GM12865 (cell line): ENCODE data around the gene XXYLT1.

Experiments
- DNase-seq: peaks from one replicate; pipeline ENCODE4 v3.0.0; 2010; ENCODE audit warnings: low read depth
- H3K4me3 ChIP-seq: 2 replicates; pipeline ENCODE4 v1.5.1; 2011; ENCODE audit warnings: mild to moderate bottlenecking, low read depth, low read length, control low read depth
- TF ChIP-seq, protein P1 (sequence below): IDR thresholded peaks from 2 replicates; pipeline ENCODE4 v1.5.1; 2011; ENCODE audit warnings: low read length, control low read depth, low read depth, inconsistent platforms; ENCODE audit not compliant: insufficient read depth; ENCODE audit errors: missing control alignments

Gene XXYLT1

DNA sequence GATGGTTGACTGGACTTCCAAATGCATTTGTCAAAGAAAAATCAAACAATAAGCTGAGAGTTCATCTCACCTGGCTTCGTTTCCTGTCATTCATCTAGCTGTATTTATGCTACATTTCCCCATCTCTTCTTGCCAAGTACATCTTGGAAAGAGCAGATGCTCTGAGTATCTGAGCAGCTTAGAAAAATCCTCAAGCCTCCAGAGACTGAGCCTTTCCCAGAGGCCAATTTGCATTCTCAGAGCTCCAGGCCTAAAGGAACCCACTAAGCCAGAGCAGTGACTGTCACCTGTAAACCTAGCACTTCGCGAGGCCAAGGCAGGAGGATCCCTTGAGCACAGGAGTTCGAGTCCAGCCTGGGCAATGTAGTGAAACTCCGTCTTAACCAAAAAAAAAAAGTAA is 100.5 kb downstream of the XXYLT1 start:
- H3K4me3 ChIP-seq, result no peak overlapping the region
- TF ChIP-seq, protein P1, sequence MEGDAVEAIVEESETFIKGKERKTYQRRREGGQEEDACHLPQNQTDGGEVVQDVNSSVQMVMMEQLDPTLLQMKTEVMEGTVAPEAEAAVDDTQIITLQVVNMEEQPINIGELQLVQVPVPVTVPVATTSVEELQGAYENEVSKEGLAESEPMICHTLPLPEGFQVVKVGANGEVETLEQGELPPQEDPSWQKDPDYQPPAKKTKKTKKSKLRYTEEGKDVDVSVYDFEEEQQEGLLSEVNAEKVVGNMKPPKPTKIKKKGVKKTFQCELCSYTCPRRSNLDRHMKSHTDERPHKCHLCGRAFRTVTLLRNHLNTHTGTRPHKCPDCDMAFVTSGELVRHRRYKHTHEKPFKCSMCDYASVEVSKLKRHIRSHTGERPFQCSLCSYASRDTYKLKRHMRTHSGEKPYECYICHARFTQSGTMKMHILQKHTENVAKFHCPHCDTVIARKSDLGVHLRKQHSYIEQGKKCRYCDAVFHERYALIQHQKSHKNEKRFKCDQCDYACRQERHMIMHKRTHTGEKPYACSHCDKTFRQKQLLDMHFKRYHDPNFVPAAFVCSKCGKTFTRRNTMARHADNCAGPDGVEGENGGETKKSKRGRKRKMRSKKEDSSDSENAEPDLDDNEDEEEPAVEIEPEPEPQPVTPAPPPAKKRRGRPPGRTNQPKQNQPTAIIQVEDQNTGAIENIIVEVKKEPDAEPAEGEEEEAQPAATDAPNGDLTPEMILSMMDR, result no peak
- DNase-seq, result no peak

DNA sequence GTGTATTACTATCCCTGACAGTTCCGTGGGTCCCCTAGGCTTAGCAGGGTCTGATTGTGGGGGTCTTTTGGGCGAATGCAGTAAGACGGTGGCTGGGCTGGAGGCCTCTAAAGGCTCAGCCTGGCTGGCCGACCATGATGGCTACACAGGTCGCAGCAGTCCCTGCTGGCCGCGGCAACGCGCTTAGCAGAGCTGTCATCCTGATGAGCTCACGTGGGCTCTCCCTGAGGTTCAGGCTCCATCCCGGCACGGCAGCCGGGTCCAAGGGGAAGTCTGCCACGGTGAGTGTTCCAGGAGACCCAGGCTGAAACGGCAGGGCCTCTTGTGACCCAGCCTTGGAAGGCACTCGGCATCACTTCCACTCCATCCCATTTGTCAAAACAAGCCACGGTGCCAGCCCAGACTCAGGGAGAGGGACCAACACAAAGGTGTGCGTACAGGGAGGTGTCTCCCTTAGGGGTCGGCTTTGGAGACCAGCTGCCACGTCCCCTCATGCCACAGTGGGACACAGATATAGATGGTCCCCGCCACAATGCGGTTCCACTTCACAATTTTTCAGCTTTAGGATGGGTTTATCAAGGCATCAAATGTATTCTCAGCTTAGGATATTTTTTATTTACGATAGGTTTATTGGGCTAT is 101.8 kb downstream of the XXYLT1 start:
- no peak overlapping the region for H3K4me3 ChIP-seq
- DNase-seq, result no peak
- TF ChIP-seq, protein P1, result no peak

DNA sequence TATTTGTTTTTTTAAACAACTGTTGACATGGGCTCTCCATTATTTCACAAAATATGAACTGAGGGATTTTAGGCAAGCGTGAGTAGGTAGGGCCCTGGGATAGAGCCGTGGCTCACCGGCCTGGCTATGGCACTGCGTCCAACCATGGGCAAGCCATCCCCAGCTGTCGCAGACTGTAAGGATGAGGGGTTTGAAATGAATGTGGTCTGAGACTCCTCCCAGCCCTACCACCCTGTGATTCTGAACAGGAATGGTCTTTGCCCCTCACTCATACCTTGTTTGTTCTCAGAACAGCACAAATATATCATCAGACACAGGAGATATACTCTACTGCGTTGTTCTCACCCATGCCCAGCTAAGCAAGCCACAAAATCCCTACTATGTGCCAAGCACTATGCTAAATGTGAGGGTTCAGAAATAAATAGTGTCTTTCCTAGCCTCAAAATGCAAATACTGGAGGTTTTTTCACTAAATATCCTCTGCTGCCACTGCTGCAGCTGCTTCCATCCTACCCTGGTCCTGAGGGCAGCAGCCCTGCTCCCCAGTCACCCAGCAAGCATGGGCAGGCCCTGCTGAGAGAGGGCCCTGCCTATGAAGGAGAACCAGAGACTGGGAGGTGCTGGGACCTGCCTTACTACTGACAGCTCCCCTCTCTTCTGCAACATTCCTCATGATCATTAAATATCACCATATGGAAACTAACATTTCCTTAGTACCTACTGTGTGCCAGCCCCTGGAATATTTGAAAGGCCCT is 102.8 kb downstream of the XXYLT1 start:
- no peak for DNase-seq
- H3K4me3 ChIP-seq, result no peak overlapping the region
- TF ChIP-seq, protein P1, result no peak

DNA sequence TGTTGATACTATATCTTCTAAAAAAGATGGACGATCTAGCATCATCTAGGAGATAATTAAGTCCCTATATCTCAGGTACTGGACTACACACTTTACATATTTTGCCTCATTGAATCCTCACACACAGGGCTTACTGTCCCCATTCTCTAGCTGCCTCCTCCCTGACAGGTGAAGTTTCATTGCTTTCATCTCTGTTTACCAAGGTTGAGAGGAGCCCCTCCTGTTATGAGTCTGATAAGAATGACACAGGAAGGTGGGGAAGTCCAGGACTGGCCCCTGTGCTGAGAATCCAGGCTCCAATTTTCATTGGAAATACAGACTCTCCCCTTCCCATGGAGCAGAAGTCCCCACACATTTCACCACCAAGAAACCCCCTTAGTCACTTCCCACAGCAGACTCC is 105.2 kb downstream of the XXYLT1 start:
- TF ChIP-seq, protein P1, result no peak
- H3K4me3 ChIP-seq, result no peak overlapping the region
- peak; percentile 41 for DNase-seq

DNA sequence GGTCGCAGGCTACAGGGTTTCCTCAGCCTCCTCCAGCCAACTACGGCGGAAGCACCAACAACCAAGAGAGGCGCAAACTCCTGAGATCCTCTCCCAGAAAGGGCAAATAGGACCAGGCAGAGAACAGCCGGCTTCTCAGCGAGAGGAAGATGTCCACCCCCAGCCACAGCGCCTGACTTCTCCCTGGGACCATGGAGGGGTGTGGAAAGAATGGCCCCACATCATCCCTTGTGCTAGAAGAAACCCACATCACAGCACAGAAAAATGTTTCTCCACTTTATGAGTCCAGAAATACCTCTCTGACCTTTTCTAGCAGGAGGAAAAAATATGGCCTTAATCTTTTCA is 105.7 kb downstream of the XXYLT1 start:
- no peak overlapping the region for H3K4me3 ChIP-seq
- DNase-seq, result no peak
- TF ChIP-seq, protein P1, result no peak

DNA sequence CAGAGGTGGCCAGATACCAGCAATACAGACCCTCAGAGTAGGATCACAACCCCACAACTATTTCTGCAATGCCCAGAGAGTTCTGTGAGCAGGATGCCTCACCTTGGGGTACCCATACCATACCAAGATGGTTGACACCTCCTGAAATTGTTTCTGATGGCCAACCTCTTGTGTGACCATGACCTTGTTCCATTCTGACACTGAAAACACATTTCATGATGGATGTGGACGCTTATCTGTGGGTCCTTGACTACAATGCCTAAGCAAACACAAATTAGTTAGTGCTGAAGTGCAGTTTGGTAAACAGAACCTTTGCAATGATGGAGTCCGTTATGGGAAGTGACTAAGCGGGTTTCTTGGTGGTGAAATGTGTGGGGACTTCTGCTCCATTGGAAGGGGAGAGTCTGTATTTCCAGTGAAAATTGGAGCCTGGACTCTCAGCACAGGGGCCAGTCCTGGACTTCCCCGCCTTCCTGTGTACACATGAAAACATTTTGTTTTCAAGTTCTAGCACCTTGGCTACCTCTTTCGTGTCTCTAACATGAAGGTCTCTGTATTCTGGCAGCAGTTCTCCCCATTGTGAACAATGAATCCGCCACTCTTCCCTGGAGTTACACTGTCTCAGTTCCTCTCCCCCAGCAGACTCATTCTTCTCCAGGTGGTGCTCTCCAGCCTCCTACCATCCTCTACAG is 106.2 kb downstream of the XXYLT1 start:
- DNase-seq, result no peak
- TF ChIP-seq, protein P1, result no peak
- no peak overlapping the region for H3K4me3 ChIP-seq
